ENCODE measurements around the gene CALHM5. TPM values are rescaled to one million over a fixed set of nuclear protein-coding genes. Genes with fewer than 3 reads are reported as not detected.

Gene CALHM5
- total RNA-seq, 1 experiment from 2014 or later: not detected

DNA sequence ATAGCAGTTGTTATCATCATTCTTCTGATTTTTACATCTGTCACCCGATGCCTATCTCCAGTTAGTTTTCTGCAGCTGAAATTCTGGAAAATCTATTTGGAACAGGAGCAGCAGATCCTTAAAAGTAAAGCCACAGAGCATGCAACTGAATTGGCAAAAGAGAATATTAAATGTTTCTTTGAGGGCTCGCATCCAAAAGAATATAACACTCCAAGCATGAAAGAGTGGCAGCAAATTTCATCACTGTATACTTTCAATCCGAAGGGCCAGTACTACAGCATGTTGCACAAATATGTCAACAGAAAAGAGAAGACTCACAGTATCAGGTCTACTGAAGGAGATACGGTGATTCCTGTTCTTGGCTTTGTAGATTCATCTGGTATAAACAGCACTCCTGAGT is 48.1 kb upstream of the CALHM5 start:
- TF ChIP-seq EZH2phosphoT487 (IDR thresholded peaks at IDR 0.05; ENCODE audit: borderline replicate concordance, low read length): no peak
- TF ChIP-seq EZH2 (IDR thresholded peaks at IDR 0.05; ENCODE audit: low read length, unreplicated experiment): no peak
- TF ChIP-seq CTCF (conservative IDR thresholded peaks at IDR 0.05; ENCODE audit: low read depth, low read length): no peak
- POLR2A ChIA-PET (ENCODE audit: unreplicated experiment): no interaction called here
- no peaks in the 10 kb centered on the region for H3K36me3 ChIP-seq (ENCODE audit: low read depth, low read length)
- H3K4me1 ChIP-seq (ENCODE audit: insufficient read depth, low read length): no peaks in the 10 kb centered on the region
- CTCF ChIA-PET: no interaction called here
- H4K20me1 ChIP-seq (ENCODE audit: low read length): no peaks in the 10 kb centered on the region
- H3K27me3 ChIP-seq (ENCODE audit: low read length): peaks cover 22% of the 10 kb centered on the region
- no peaks in the 10 kb centered on the region for H3F3A ChIP-seq (ENCODE audit: low read length, unreplicated experiment)
- no peak overlapping the region for H2AFZ ChIP-seq (ENCODE audit: low read length)
- no peak overlapping the region for H3K9ac ChIP-seq (ENCODE audit: low read length)
- no peak overlapping the region for H3K27ac ChIP-seq (ENCODE audit: low read length)
- H3K4me3 ChIP-seq (ENCODE audit: low read length): no peak overlapping the region
- H3K9me3 ChIP-seq (ENCODE audit: low read length): no peaks in the 10 kb centered on the region
- DNase-seq (no peak), ATAC-seq (no peak)
- H3K9me2 ChIP-seq (replicated peaks; ENCODE audit: low read length): no peaks in the 10 kb centered on the region
- intact Hi-C loops (cut with micrococcal nuclease): no loop called here
- no TSS peak for BruUV-seq (replicated peaks)
- no peaks in the 10 kb centered on the region for H3K79me2 ChIP-seq (ENCODE audit: low read length)
- no peak overlapping the region for H3K4me2 ChIP-seq (ENCODE audit: low read length)

- Histone ChIP-seq H3K4me1 (ENCODE audit: insufficient read depth, low read length) (no peaks in the 10 kb centered on the region), H3K36me3 (ENCODE audit: low read depth, low read length) (no peaks in the 10 kb centered on the region), H3K4me3 (ENCODE audit: low read length) (no peak overlapping the region), H3K9me2 (replicated peaks; ENCODE audit: low read length) (no peaks in the 10 kb centered on the region), H3F3A (ENCODE audit: low read length, unreplicated experiment) (no peaks in the 10 kb centered on the region), H3K27me3 (ENCODE audit: low read length) (peaks cover 22% of the 10 kb centered on the region), H3K79me2 (ENCODE audit: low read length) (no peaks in the 10 kb centered on the region), H3K9ac (ENCODE audit: low read length) (no peak overlapping the region), H3K27ac (ENCODE audit: low read length) (no peak overlapping the region), H3K9me3 (ENCODE audit: low read length) (no peaks in the 10 kb centered on the region), H2AFZ (ENCODE audit: low read length) (no peak overlapping the region), H3K4me2 (ENCODE audit: low read length) (no peak overlapping the region), H4K20me1 (ENCODE audit: low read length) (no peaks in the 10 kb centered on the region)
- POLR2A ChIA-PET (ENCODE audit: unreplicated experiment): no interaction called here
- DNase-seq: no peak
- TF ChIP-seq EZH2 (IDR thresholded peaks at IDR 0.05; ENCODE audit: low read length, unreplicated experiment): no peak
- TF ChIP-seq EZH2phosphoT487 (IDR thresholded peaks at IDR 0.05; ENCODE audit: borderline replicate concordance, low read length): no peak
- TF ChIP-seq CTCF (conservative IDR thresholded peaks at IDR 0.05; ENCODE audit: low read depth, low read length): no peak
- no peak for ATAC-seq
- intact Hi-C loops (cut with micrococcal nuclease): no loop called here
- BruUV-seq (replicated peaks): no TSS peak
- CTCF ChIA-PET: no interaction called here
Measured at GRCh38 chr6:116465246-116465645, 46.2 kb upstream of the CALHM5 start.

DNA sequence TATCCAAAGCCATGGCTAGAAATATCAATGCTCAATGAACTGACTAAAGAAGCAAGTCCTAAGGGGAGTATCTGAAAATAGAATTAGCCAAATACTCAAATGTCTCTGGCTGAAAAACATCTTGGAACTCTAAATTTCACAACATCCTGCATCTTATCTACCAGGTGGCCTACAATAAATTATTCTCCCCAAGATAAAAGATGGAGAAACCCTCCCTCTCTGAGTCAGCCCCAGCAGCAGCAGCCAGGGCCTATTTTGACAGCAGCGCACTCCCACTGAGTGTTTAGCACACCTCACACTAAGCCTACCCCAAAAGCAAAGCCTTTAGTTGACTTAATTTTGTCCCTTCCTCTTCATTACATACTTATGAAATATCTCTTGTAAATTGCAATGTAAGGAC is 44.3 kb upstream of the CALHM5 start:
- Histone ChIP-seq H3F3A (ENCODE audit: low read length, unreplicated experiment) (no peaks in the 10 kb centered on the region), H3K4me3 (ENCODE audit: low read length) (no peak overlapping the region), H3K9ac (ENCODE audit: low read length) (no peak overlapping the region), H3K4me2 (ENCODE audit: low read length) (no peak overlapping the region), H4K20me1 (ENCODE audit: low read length) (no peaks in the 10 kb centered on the region), H3K9me3 (ENCODE audit: low read length) (no peaks in the 10 kb centered on the region), H3K27ac (ENCODE audit: low read length) (no peak overlapping the region), H3K79me2 (ENCODE audit: low read length) (no peaks in the 10 kb centered on the region), H3K36me3 (ENCODE audit: low read depth, low read length) (no peaks in the 10 kb centered on the region), H3K27me3 (ENCODE audit: low read length) (peaks cover 18% of the 10 kb centered on the region), H3K4me1 (ENCODE audit: insufficient read depth, low read length) (no peaks in the 10 kb centered on the region), H3K9me2 (replicated peaks; ENCODE audit: low read length) (no peaks in the 10 kb centered on the region), H2AFZ (ENCODE audit: low read length) (no peak overlapping the region)
- ChIA-PET POLR2A (ENCODE audit: unreplicated experiment) (no interaction called here), CTCF (no interaction called here)
- TF ChIP-seq EZH2phosphoT487 (IDR thresholded peaks at IDR 0.05; ENCODE audit: borderline replicate concordance, low read length) (no peak), EZH2 (IDR thresholded peaks at IDR 0.05; ENCODE audit: low read length, unreplicated experiment) (no peak), CTCF (conservative IDR thresholded peaks at IDR 0.05; ENCODE audit: low read depth, low read length) (no peak)
- BruUV-seq (replicated peaks): no TSS peak
- intact Hi-C loops (cut with micrococcal nuclease): no loop called here
- no peak for DNase-seq
- no peak for ATAC-seq

All from PC-3 (cell line).